Progenitor cell of endocrine pancreas (in vitro differentiated cells): Measurements from ENCODE around the gene BCAR3. TPM values are rescaled to one million over a fixed set of nuclear protein-coding genes. Genes with fewer than 3 reads are reported as not detected.
A peak's percentile ranks its signal among the peaks of the same experiment; 100 is the strongest.
"Not testable (repeated sequence)": the region's sequence is repeated elsewhere in the genome, so short reads cannot be mapped to it uniquely, and the experiment has no call there.

Experiments used
- DNase-seq: peaks from one replicate; pipeline ENCODE4 v3.0.0; 2021; ENCODE audit warnings: low spot score; ENCODE audit not compliant: unreplicated experiment
- H3K27ac Mint-ChIP-seq: 2 replicates; pipeline ENCODE4 v1.8.0; 2021; ENCODE audit warnings: mild to moderate bottlenecking, moderate library complexity, mixed read lengths
- H3K27me3 Mint-ChIP-seq: 2 replicates; pipeline ENCODE4 v1.8.0; 2021; ENCODE audit warnings: mixed read lengths
- H3K36me3 Mint-ChIP-seq: 2 replicates; pipeline ENCODE4 v1.8.0; 2022; ENCODE audit warnings: mixed read lengths; ENCODE audit not compliant: insufficient read depth
- H3K4me1 Mint-ChIP-seq: 2 replicates; pipeline ENCODE4 v1.8.0; 2021; ENCODE audit warnings: low read depth, mixed read lengths
- H3K4me3 Mint-ChIP-seq: 2 replicates; pipeline ENCODE4 v1.8.0; 2021; ENCODE audit warnings: low read depth, mild to moderate bottlenecking, moderate library complexity, mixed read lengths
- H3K9me3 Mint-ChIP-seq: 2 replicates; pipeline ENCODE4 v1.8.0; 2021; ENCODE audit warnings: low read depth, mixed read lengths
- CTCF ChIP-seq: fragments of 200-600 bp; sonication (generic); IDR thresholded peaks from one replicate; pipeline ENCODE4 v1.5.0; 2021; ENCODE audit warnings: antibody characterized with exemption, mild to moderate bottlenecking; ENCODE audit not compliant: unreplicated experiment
- total RNA-seq: library from RNA; stranded (reverse); gene quantifications from 2 replicates; pipeline ENCODE4 v1.2.1, GENCODE V29; 2021

Gene BCAR3
- total RNA-seq, 1 donor from 2014 or later: 7.1 TPM

- Mint-ChIP-seq H3K27ac (peak overlapping the region; percentile 69), H3K4me1 (peaks cover 24% of the 10 kb centered on the region), H3K27me3 (no peaks in the 10 kb centered on the region), H3K4me3 (no peak overlapping the region), H3K36me3 (no peaks in the 10 kb centered on the region), H3K9me3 (no peaks in the 10 kb centered on the region)
- no peak for TF ChIP-seq CTCF
- no peak for DNase-seq
These were observed 19.0 kb downstream of the BCAR3 start for GRCh38 chr1:93662481-93663207.

- H3K27me3 Mint-ChIP-seq: no peaks in the 10 kb centered on the region
- no peak overlapping the region for H3K4me3 Mint-ChIP-seq
- no peak for DNase-seq
- no peak for TF ChIP-seq CTCF
- H3K27ac Mint-ChIP-seq: peak overlapping the region; percentile 69
- H3K36me3 Mint-ChIP-seq: no peaks in the 10 kb centered on the region
- peaks cover 22% of the 10 kb centered on the region for H3K4me1 Mint-ChIP-seq
- no peaks in the 10 kb centered on the region for H3K9me3 Mint-ChIP-seq
These were observed 19.7 kb downstream of the BCAR3 start for GRCh38 chr1:93661829-93662474.

- not testable (repeated sequence) for H3K36me3 Mint-ChIP-seq, H3K9me3 Mint-ChIP-seq, DNase-seq, H3K27me3 Mint-ChIP-seq, H3K4me3 Mint-ChIP-seq, H3K27ac Mint-ChIP-seq
- peaks cover 22% of the 10 kb centered on the region for H3K4me1 Mint-ChIP-seq
These were observed 20.3 kb downstream of the BCAR3 start for GRCh38 chr1:93661341-93661740.

- TF ChIP-seq CTCF: no peak
- Mint-ChIP-seq H3K36me3 (no peaks in the 10 kb centered on the region), H3K4me3 (no peak overlapping the region), H3K9me3 (no peaks in the 10 kb centered on the region), H3K4me1 (peaks cover 22% of the 10 kb centered on the region), H3K27me3 (no peaks in the 10 kb centered on the region), H3K27ac (no peak overlapping the region)
- DNase-seq: no peak
These were observed 21.7 kb downstream of the BCAR3 start for GRCh38 chr1:93659822-93660503.

- Mint-ChIP-seq H3K9me3 (no peaks in the 10 kb centered on the region), H3K4me3 (no peak overlapping the region), H3K27ac (no peak overlapping the region), H3K36me3 (no peaks in the 10 kb centered on the region), H3K4me1 (peaks cover 16% of the 10 kb centered on the region), H3K27me3 (no peaks in the 10 kb centered on the region)
- TF ChIP-seq CTCF: no peak
- DNase-seq: no peak
These were observed 23.4 kb downstream of the BCAR3 start for GRCh38 chr1:93658188-93658587.
